ENCODE measurements around the gene ZRANB1.

DNA sequence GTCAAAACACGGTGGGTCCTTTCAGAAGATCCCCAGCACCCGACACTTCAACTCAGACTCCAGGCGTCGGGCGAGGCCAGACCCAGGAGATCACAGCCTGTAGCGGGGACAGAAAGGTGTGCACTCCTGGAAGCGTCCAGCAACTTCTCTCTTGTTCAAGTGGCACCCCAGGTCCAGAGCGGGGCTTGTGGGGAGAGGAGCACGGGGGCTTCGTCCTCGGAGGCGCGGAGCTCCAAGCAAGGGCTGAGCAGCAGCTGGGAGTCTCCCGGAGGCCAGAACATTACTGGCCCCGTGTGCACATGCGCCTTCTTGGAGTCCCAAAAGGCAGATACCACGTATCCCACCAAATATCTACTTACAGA, 54.9 kb downstream of the ZRANB1 start:
- TF ChIP-seq CTCF (IDR thresholded peaks at IDR 0.05) (no peak), EZH2 (IDR thresholded peaks at IDR 0.05) (no peak)

Data from neural progenitor cell (in vitro differentiated cells).